HEK293 (cell line): Measurements from ENCODE around the gene SLC18A3.

Experiments
- CTCF ChIA-PET: fragments of 350-600 bp; formaldehyde crosslinking; extraction: SDS; loops from one replicate; lab custom pipeline; 2021; ENCODE audit warnings: antibody characterized with exemption; lab: Yijun Ruan, JAX
- POLR2A ChIA-PET: fragments of 300-600 bp; formaldehyde crosslinking; extraction: SDS; loops from one replicate; lab custom pipeline; 2020; ENCODE audit warnings: antibody characterized with exemption, inconsistent platforms; lab: Yijun Ruan, JAX
- H3K27ac ChIP-seq: fragments of 200-500 bp; sonication (Bioruptor generic); 2 replicates; pipeline ENCODE4 v1.5.1; 2014; ENCODE audit warnings: low read depth, low read length, control low read depth, inconsistent platforms; ENCODE audit errors: extremely low read depth
- H3K36me3 ChIP-seq, 2 experiments: fragments of 200-500 bp in 1 of 2; sonication (Bioruptor generic) in 1 of 2; 1 replicate in 1 of 2; 2 replicates in 1 of 2; pipeline ENCODE4 v1.5.1; 2014 to 2017; ENCODE audit warnings: inconsistent platforms in 2 of 2, low read length in 2 of 2; ENCODE audit not compliant: control insufficient read depth in 2 of 2, insufficient read depth in 1 of 2
- H3K4me1 ChIP-seq: fragments of 200-500 bp; sonication (Bioruptor generic); 2 replicates; pipeline ENCODE4 v1.5.1; 2014; ENCODE audit warnings: mild to moderate bottlenecking, low read length, inconsistent platforms; ENCODE audit not compliant: control insufficient read depth, insufficient read depth
- H3K4me3 ChIP-seq: 2 replicates; pipeline ENCODE4 v1.5.1; 2011; ENCODE audit warnings: low read depth, mild to moderate bottlenecking, control low read depth, low read length, moderate library complexity
- H3K9me3 ChIP-seq: fragments of 200-500 bp; sonication (Bioruptor generic); 2 replicates; pipeline ENCODE4 v1.5.1; 2014; ENCODE audit warnings: low read depth, low read length, inconsistent platforms; ENCODE audit not compliant: control insufficient read depth, insufficient read depth
- BCL11B ChIP-seq: fragments of 450-650 bp; formaldehyde crosslinking; IDR thresholded peaks from 2 replicates; pipeline ENCODE4 v1.5.1; 2016; ENCODE audit warnings: low read depth, missing biosample characterization, missing genetic modification characterization
- GFI1B ChIP-seq: fragments of 450-650 bp; formaldehyde crosslinking; IDR thresholded peaks from 2 replicates; pipeline ENCODE4 v1.5.1; 2016; ENCODE audit warnings: missing biosample characterization, missing genetic modification characterization
- GLIS1 ChIP-seq: fragments of 450-650 bp; formaldehyde crosslinking; IDR thresholded peaks from 2 replicates; pipeline ENCODE4 v1.5.1; 2016; ENCODE audit warnings: missing biosample characterization, missing genetic modification characterization
- GLIS2 ChIP-seq: fragments of 450-650 bp; formaldehyde crosslinking; IDR thresholded peaks from 2 replicates; pipeline ENCODE4 v1.5.1; 2016; ENCODE audit warnings: missing biosample characterization, missing genetic modification characterization
- INSM2 ChIP-seq: fragments of 450-650 bp; formaldehyde crosslinking; IDR thresholded peaks from 2 replicates; pipeline ENCODE4 v1.5.1; 2016; ENCODE audit warnings: missing biosample characterization, missing genetic modification characterization
- KLF1 ChIP-seq: fragments of 450-650 bp; formaldehyde crosslinking; IDR thresholded peaks from 2 replicates; pipeline ENCODE4 v1.5.1; 2016; ENCODE audit warnings: missing biosample characterization, missing genetic modification characterization
- KLF8 ChIP-seq: fragments of 450-650 bp; formaldehyde crosslinking; IDR thresholded peaks from 2 replicates; pipeline ENCODE4 v1.5.1; 2016; ENCODE audit warnings: missing biosample characterization, missing genetic modification characterization
- KLF9 ChIP-seq: fragments of 450-650 bp; formaldehyde crosslinking; IDR thresholded peaks from 2 replicates; pipeline ENCODE4 v1.5.1; 2016; ENCODE audit warnings: missing biosample characterization, missing genetic modification characterization, low read depth
- OVOL3 ChIP-seq: fragments of 450-650 bp; formaldehyde crosslinking; IDR thresholded peaks from 2 replicates; pipeline ENCODE4 v1.5.1; 2016; ENCODE audit warnings: missing biosample characterization, missing genetic modification characterization
- PRDM4 ChIP-seq: fragments of 450-650 bp; formaldehyde crosslinking; IDR thresholded peaks from 2 replicates; pipeline ENCODE4 v1.5.1; 2017; ENCODE audit warnings: missing biosample characterization, missing genetic modification characterization
- SCRT2 ChIP-seq: fragments of 450-650 bp; formaldehyde crosslinking; IDR thresholded peaks from 2 replicates; pipeline ENCODE4 v1.5.1; 2016; ENCODE audit warnings: missing biosample characterization, missing genetic modification characterization
- SP2 ChIP-seq: fragments of 450-650 bp; formaldehyde crosslinking; IDR thresholded peaks from 2 replicates; pipeline ENCODE4 v1.5.1; 2016; ENCODE audit warnings: missing biosample characterization, missing genetic modification characterization
- SP3 ChIP-seq: fragments of 450-650 bp; formaldehyde crosslinking; IDR thresholded peaks from 2 replicates; pipeline ENCODE4 v1.5.1; 2016; ENCODE audit warnings: missing biosample characterization, missing genetic modification characterization
- WT1 ChIP-seq: fragments of 450-650 bp; formaldehyde crosslinking; IDR thresholded peaks from 2 replicates; pipeline ENCODE4 v1.5.1; 2016; ENCODE audit warnings: missing biosample characterization, missing genetic modification characterization
- YY1 ChIP-seq: fragments of 450-650 bp; formaldehyde crosslinking; IDR thresholded peaks from 2 replicates; pipeline ENCODE4 v1.5.1; 2018; ENCODE audit warnings: missing biosample characterization, missing genetic modification characterization
- ZFP3 ChIP-seq: fragments of 450-650 bp; formaldehyde crosslinking; IDR thresholded peaks from 2 replicates; pipeline ENCODE4 v1.5.1; 2016; ENCODE audit warnings: low read depth, missing biosample characterization, missing genetic modification characterization
- ZNF121 ChIP-seq: fragments of 450-650 bp; formaldehyde crosslinking; IDR thresholded peaks from 2 replicates; pipeline ENCODE4 v1.5.1; 2016; ENCODE audit warnings: missing biosample characterization, missing genetic modification characterization
- ZNF211 ChIP-seq: fragments of 450-650 bp; formaldehyde crosslinking; IDR thresholded peaks from 2 replicates; pipeline ENCODE4 v1.5.1; 2016; ENCODE audit warnings: low read depth, missing biosample characterization, missing genetic modification characterization
- ZNF214 ChIP-seq: fragments of 450-650 bp; formaldehyde crosslinking; IDR thresholded peaks from 2 replicates; pipeline ENCODE4 v1.5.1; 2017; ENCODE audit warnings: missing biosample characterization, mild to moderate bottlenecking, missing genetic modification characterization, borderline replicate concordance
- ZNF223 ChIP-seq: fragments of 450-650 bp; formaldehyde crosslinking; IDR thresholded peaks from 2 replicates; pipeline ENCODE4 v1.5.1; 2016; ENCODE audit warnings: missing biosample characterization, missing genetic modification characterization
- ZNF433 ChIP-seq: fragments of 450-650 bp; formaldehyde crosslinking; IDR thresholded peaks from 2 replicates; pipeline ENCODE4 v1.5.1; 2016; ENCODE audit warnings: missing biosample characterization, missing genetic modification characterization, low read depth
- ZNF449 ChIP-seq: fragments of 450-650 bp; formaldehyde crosslinking; IDR thresholded peaks from 2 replicates; pipeline ENCODE4 v1.5.1; 2017; ENCODE audit warnings: missing biosample characterization, mild to moderate bottlenecking, missing genetic modification characterization, moderate library complexity
- ZNF558 ChIP-seq: fragments of 450-650 bp; formaldehyde crosslinking; IDR thresholded peaks from 2 replicates; pipeline ENCODE4 v1.5.1; 2016; ENCODE audit warnings: missing biosample characterization, missing genetic modification characterization
- ZNF560 ChIP-seq: fragments of 450-650 bp; formaldehyde crosslinking; IDR thresholded peaks from 2 replicates; pipeline ENCODE4 v1.5.1; 2017; ENCODE audit warnings: missing biosample characterization, missing genetic modification characterization, borderline replicate concordance
- ZNF621 ChIP-seq: fragments of 450-650 bp; formaldehyde crosslinking; IDR thresholded peaks from 2 replicates; pipeline ENCODE4 v1.5.1; 2017; ENCODE audit warnings: missing biosample characterization, missing genetic modification characterization
- ZNF76 ChIP-seq: fragments of 450-650 bp; formaldehyde crosslinking; IDR thresholded peaks from 2 replicates; pipeline ENCODE4; 2016; ENCODE audit warnings: low read depth, missing biosample characterization, missing genetic modification characterization, borderline replicate concordance
- ZNF785 ChIP-seq: fragments of 450-650 bp; formaldehyde crosslinking; IDR thresholded peaks from 2 replicates; pipeline ENCODE4 v1.5.1; 2016; ENCODE audit warnings: missing biosample characterization, missing genetic modification characterization
- ZNF843 ChIP-seq: fragments of 450-650 bp; formaldehyde crosslinking; IDR thresholded peaks from 2 replicates; pipeline ENCODE4 v1.5.1; 2016; ENCODE audit warnings: missing biosample characterization, missing genetic modification characterization
- TF ChIP-seq, protein P1 (sequence below): fragments of 450-650 bp; formaldehyde crosslinking; IDR thresholded peaks from 2 replicates; pipeline ENCODE4 v1.5.1; 2016; ENCODE audit warnings: missing biosample characterization, missing genetic modification characterization, low read depth

The SLC18A3 gene

GRCh38 chr10:49612513-49613164 is 2.5 kb downstream of the SLC18A3 start:
- Histone ChIP-seq H3K36me3 (no peaks in the 10 kb centered on the region), H3K4me3 (no peak overlapping the region), H3K9me3 (no peaks in the 10 kb centered on the region), H3K4me1 (no peaks in the 10 kb centered on the region; the same call in 1 of the 2 replicates), H3K27ac (no peak overlapping the region)
- TF ChIP-seq KLF9 (tag by site-specific recombination) (0 out of 2 replicates have a peak, but pooled peaks have one; percentile 36), ZNF449 (tag by site-specific recombination) (no peak), KLF1 (tag by site-specific recombination) (peak; percentile 63), GLIS2 (tag by site-specific recombination) (peak; percentile 48; the same call in 1 of the 2 replicates), ZNF843 (tag by site-specific recombination) (no peak), SCRT2 (tag by site-specific recombination) (peak; percentile 44; the same call in 1 of the 2 replicates), GFI1B (tag by site-specific recombination) (no peak), ZNF433 (tag by site-specific recombination) (no peak), SP3 (peak; percentile 24; the same call in 1 of the 2 replicates), ZNF785 (tag by site-specific recombination) (no peak), ZNF558 (tag by site-specific recombination) (no peak), SP2 (peak; percentile 32; the same call in 1 of the 2 replicates)
- ChIA-PET POLR2A (no interaction called here), CTCF (interaction anchor here (0.8 to 1.1 kb wide), 2 partner anchors 18 to 19 kb away, joined by 4 to 5 read pairs; no protein-coding TSS in a partner anchor)

GRCh38 chr10:49613165-49613881 is 3.2 kb downstream of the SLC18A3 start:
- POLR2A ChIA-PET, result no interaction called here
- H3K9me3 ChIP-seq, result no peaks in the 10 kb centered on the region
- no peak overlapping the region for H3K4me3 ChIP-seq
- CTCF ChIA-PET, result interaction anchor here (0.7 to 1.1 kb wide), 2 partner anchors 20 to 697 kb away, joined by 4 read pairs; no protein-coding TSS in a partner anchor
- no peaks in the 10 kb centered on the region for H3K36me3 ChIP-seq
- H3K27ac ChIP-seq, result no peak overlapping the region
- no peaks in the 10 kb centered on the region; the same call in 1 of the 2 replicates for H3K4me1 ChIP-seq
- TF ChIP-seq GLIS1 (tag by site-specific recombination) (no peak), ZNF223 (tag by site-specific recombination) (no peak), ZFP3 (tag by site-specific recombination) (no peak), ZNF560 (tag by site-specific recombination) (no peak), INSM2 (no peak), PRDM4 (tag by site-specific recombination) (no peak), YY1 (tag by site-specific recombination) (no peak), KLF8 (tag by site-specific recombination) (no peak), OVOL3 (tag by site-specific recombination) (no peak), ZNF211 (tag by site-specific recombination) (no peak), ZNF214 (tag by site-specific recombination) (no peak), WT1 (tag by site-specific recombination) (no peak), ZNF76 (tag by site-specific recombination) (no peak), BCL11B (tag by site-specific recombination) (no peak), ZNF621 (tag by site-specific recombination) (no peak), ZNF121 (tag by site-specific recombination) (no peak)
- TF ChIP-seq, protein P1, sequence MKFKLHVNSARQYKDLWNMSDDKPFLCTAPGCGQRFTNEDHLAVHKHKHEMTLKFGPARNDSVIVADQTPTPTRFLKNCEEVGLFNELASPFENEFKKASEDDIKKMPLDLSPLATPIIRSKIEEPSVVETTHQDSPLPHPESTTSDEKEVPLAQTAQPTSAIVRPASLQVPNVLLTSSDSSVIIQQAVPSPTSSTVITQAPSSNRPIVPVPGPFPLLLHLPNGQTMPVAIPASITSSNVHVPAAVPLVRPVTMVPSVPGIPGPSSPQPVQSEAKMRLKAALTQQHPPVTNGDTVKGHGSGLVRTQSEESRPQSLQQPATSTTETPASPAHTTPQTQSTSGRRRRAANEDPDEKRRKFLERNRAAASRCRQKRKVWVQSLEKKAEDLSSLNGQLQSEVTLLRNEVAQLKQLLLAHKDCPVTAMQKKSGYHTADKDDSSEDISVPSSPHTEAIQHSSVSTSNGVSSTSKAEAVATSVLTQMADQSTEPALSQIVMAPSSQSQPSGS, result no peak
